GM23248 (cell line): ENCODE measurements around the gene PEX3. TPM values are rescaled to one million over a fixed set of nuclear protein-coding genes. Genes with fewer than 3 reads are reported as not detected.
"Not testable (repeated sequence)": the region's sequence is repeated elsewhere in the genome, so short reads cannot be mapped to it uniquely, and the experiment has no call there.

Experiments used
- DNase-seq: peaks from one replicate; pipeline ENCODE4 v3.0.0-alpha.2; 2015
- H2AFZ ChIP-seq: fragments of 200-600 bp; sonication (generic); 2 replicates; pipeline ENCODE4 v1.6.1; 2016; ENCODE audit warnings: antibody characterized with exemption
- H3F3A ChIP-seq: fragments of 200-600 bp; sonication (generic); 2 replicates; pipeline ENCODE4 v1.6.1; 2016; ENCODE audit warnings: mild to moderate bottlenecking, antibody characterized with exemption, mixed run types; ENCODE audit not compliant: insufficient read depth
- H3K27ac ChIP-seq: fragments of 200-600 bp; sonication (generic); 2 replicates; pipeline ENCODE4 v1.5.1; 2016; ENCODE audit warnings: mild to moderate bottlenecking
- H3K27me3 ChIP-seq: fragments of 200-600 bp; sonication (generic); replicated peaks from 2 replicates; pipeline ENCODE4 v1.6.1; 2016; ENCODE audit warnings: mild to moderate bottlenecking; ENCODE audit not compliant: insufficient read depth
- H3K36me3 ChIP-seq: fragments of 200-600 bp; sonication (generic); 2 replicates; pipeline ENCODE4 v1.6.1; 2016; ENCODE audit warnings: low read depth, mild to moderate bottlenecking
- H3K4me1 ChIP-seq: fragments of 200-600 bp; sonication (generic); 2 replicates; pipeline ENCODE4 v1.6.1; 2016; ENCODE audit warnings: mild to moderate bottlenecking; ENCODE audit not compliant: insufficient read depth
- H3K4me2 ChIP-seq: fragments of 200-600 bp; sonication (generic); one replicate; pipeline ENCODE4 v1.6.1; 2016; ENCODE audit warnings: mild to moderate bottlenecking; ENCODE audit not compliant: unreplicated experiment
- H3K4me3 ChIP-seq: fragments of 200-600 bp; sonication (generic); 2 replicates; pipeline ENCODE4 v1.5.1; 2016; ENCODE audit warnings: mild to moderate bottlenecking
- H3K79me2 ChIP-seq: fragments of 200-600 bp; sonication (generic); 2 replicates; pipeline ENCODE4 v1.6.1; 2016; ENCODE audit warnings: mild to moderate bottlenecking; ENCODE audit not compliant: insufficient read depth
- H3K9ac ChIP-seq: fragments of 200-600 bp; sonication (generic); 2 replicates; pipeline ENCODE4 v1.6.1; 2016; ENCODE audit warnings: mild to moderate bottlenecking
- H3K9me2 ChIP-seq: fragments of 200-600 bp; sonication (generic); 2 replicates; pipeline ENCODE4 v1.6.1; 2016; ENCODE audit warnings: mixed run types, mild to moderate bottlenecking, moderate library complexity; ENCODE audit not compliant: insufficient read depth
- H3K9me3 ChIP-seq: fragments of 200-600 bp; sonication (generic); one replicate; pipeline ENCODE4 v1.6.1; 2017; ENCODE audit warnings: low read depth
- H4K20me1 ChIP-seq: fragments of 200-600 bp; sonication (generic); 2 replicates; pipeline ENCODE4 v1.6.0; 2016; ENCODE audit not compliant: insufficient read depth
- EZH2 ChIP-seq: fragments of 200-600 bp; sonication (generic); IDR thresholded peaks from 2 replicates; pipeline ENCODE4 v1.6.1; 2018; ENCODE audit warnings: antibody characterized with exemption, mild to moderate bottlenecking; ENCODE audit not compliant: insufficient read depth, poor library complexity, severe bottlenecking
- EZH2phosphoT487 ChIP-seq: fragments of 200-600 bp; sonication (generic); IDR thresholded peaks from 2 replicates; pipeline ENCODE4 v1.6.1; 2018; ENCODE audit warnings: antibody characterized with exemption, moderate library complexity, mild to moderate bottlenecking, low read depth; ENCODE audit not compliant: insufficient read depth
- WGBS, 2 experiments: methylation state at CpG; one replicate each; pipeline ENCODE4 v1.1.6; 2015 to 2017; ENCODE audit warnings: low lambda C conversion rate in 2 of 2, low coverage in 1 of 2; ENCODE audit errors: missing lambda C conversion rate in 2 of 2; 5-methylcytosine and 5-hydroxymethylcytosine counted together
- in situ Hi-C: fragments of 300-500 bp; cut with MboI; formaldehyde crosslinking; loops from 2 replicates; pipeline ENCODE4 v1.15.0; 2020
- polyA plus RNA-seq: library from polyadenylated mRNA; unstranded; fragments of >200 nt; fragmentation: Nextera tagmentation; extraction: Ambion mirVana; gene quantifications from 2 replicates; pipeline ENCODE4 v1.2.1, GENCODE V29; 2016
- total RNA-seq: library from RNA; depleted of rRNA; stranded (reverse); fragments of >200 nt; shearing (Covaris generic); gene quantifications from 2 replicates; pipeline ENCODE4 v1.2.3, GENCODE V29; 2014

The PEX3 gene
- total and polyA plus RNA-seq, 2 experiments from 2014 or later, result 20.1 to 35.0 TPM

- Histone ChIP-seq H2AFZ (no peak overlapping the region), H3K4me2 (no peak overlapping the region), H3K27me3 (no peaks in the 10 kb centered on the region), H3K9ac (no peak overlapping the region), H3K36me3 (peaks cover 19% of the 10 kb centered on the region), H3K9me2 (no peaks in the 10 kb centered on the region), H3K79me2 (no peaks in the 10 kb centered on the region), H4K20me1 (no peaks in the 10 kb centered on the region), H3F3A (no peaks in the 10 kb centered on the region), H3K9me3 (no peaks in the 10 kb centered on the region), H3K4me3 (no peak overlapping the region), H3K27ac (no peak overlapping the region), H3K4me1 (no peaks in the 10 kb centered on the region)
- TF ChIP-seq EZH2 (no peak), EZH2phosphoT487 (no peak)
- in situ Hi-C loops, result no loop called here
- WGBS, 2 experiments, result 96 to 99% methylated on average over 2 of the region's 2 CpGs
- no peak for DNase-seq
Measured at GRCh38 chr6:143465546-143465945, 14.9 kb downstream of the PEX3 start.

- in situ Hi-C loops, result no loop called here
- Histone ChIP-seq H3K4me2 (no peak overlapping the region), H4K20me1 (no peaks in the 10 kb centered on the region), H3K9ac (no peak overlapping the region), H3K27ac (no peak overlapping the region), H3K79me2 (no peaks in the 10 kb centered on the region), H3K9me2 (no peaks in the 10 kb centered on the region), H3K4me3 (no peak overlapping the region), H3K4me1 (no peaks in the 10 kb centered on the region), H2AFZ (no peak overlapping the region), H3K36me3 (peaks cover 21% of the 10 kb centered on the region), H3F3A (no peaks in the 10 kb centered on the region), H3K9me3 (no peaks in the 10 kb centered on the region), H3K27me3 (no peaks in the 10 kb centered on the region)
- DNase-seq, result no peak
- TF ChIP-seq EZH2 (no peak), EZH2phosphoT487 (no peak)
Measured at GRCh38 chr6:143468026-143468425, 17.4 kb downstream of the PEX3 start.

- DNase-seq, H3K27me3 ChIP-seq: not testable (repeated sequence)
- WGBS, 2 experiments, result 95 to 97% methylated on average over 2 of the region's 2 CpGs
Measured at GRCh38 chr6:143468823-143469222, 18.2 kb downstream of the PEX3 start.

GRCh38 chr6:143471822-143472221, 21.2 kb downstream of the PEX3 start:
- H3K36me3 ChIP-seq, result peaks cover 22% of the 10 kb centered on the region; the same call in 1 of the 2 replicates

More at GRCh38 chr6:143468823-143469222, 18.2 kb downstream of the PEX3 start:
- H3K27ac ChIP-seq, H3K4me3 ChIP-seq, H2AFZ ChIP-seq, H4K20me1 ChIP-seq, in situ Hi-C loops, H3K9me3 ChIP-seq, H3K4me2 ChIP-seq, H3F3A ChIP-seq, H3K9me2 ChIP-seq, H3K79me2 ChIP-seq, H3K4me1 ChIP-seq, H3K9ac ChIP-seq: not testable (repeated sequence)
- H3K36me3 ChIP-seq, result peaks cover 18% of the 10 kb centered on the region

GRCh38 chr6:143476545-143476944, 25.9 kb downstream of the PEX3 start:
- H4K20me1 ChIP-seq, result no peaks in the 10 kb centered on the region
- no peaks in the 10 kb centered on the region for H3K79me2 ChIP-seq
- H3K27me3 ChIP-seq, result no peaks in the 10 kb centered on the region
- no peak overlapping the region for H2AFZ ChIP-seq
- no peaks in the 10 kb centered on the region for H3K9me3 ChIP-seq
- H3K4me2 ChIP-seq, result no peak overlapping the region
- H3K36me3 ChIP-seq, result peaks cover 49% of the 10 kb centered on the region
- 89 to 100% methylated on average over 1 of the region's 1 CpG for WGBS, 2 experiments
- TF ChIP-seq EZH2 (no peak), EZH2phosphoT487 (no peak)
- H3K4me1 ChIP-seq, result no peaks in the 10 kb centered on the region
- no peak overlapping the region for H3K4me3 ChIP-seq
- H3F3A ChIP-seq, result no peaks in the 10 kb centered on the region
- no peak for DNase-seq
- H3K27ac ChIP-seq, result no peak overlapping the region
- H3K9me2 ChIP-seq, result no peaks in the 10 kb centered on the region
- H3K9ac ChIP-seq, result no peak overlapping the region
- in situ Hi-C loops, result no loop called here

More at GRCh38 chr6:143471822-143472221, 21.2 kb downstream of the PEX3 start:
- Histone ChIP-seq H3F3A (no peaks in the 10 kb centered on the region), H3K4me3 (no peak overlapping the region), H3K4me2 (no peak overlapping the region), H3K9me2 (no peaks in the 10 kb centered on the region), H3K79me2 (no peaks in the 10 kb centered on the region), H4K20me1 (no peaks in the 10 kb centered on the region), H3K9ac (no peak overlapping the region), H2AFZ (no peak overlapping the region), H3K9me3 (no peaks in the 10 kb centered on the region), H3K4me1 (no peaks in the 10 kb centered on the region), H3K27ac (no peak overlapping the region), H3K27me3 (no peaks in the 10 kb centered on the region)
- 100% methylated on average over 1 of the region's 1 CpG for WGBS, 2 experiments
- in situ Hi-C loops, result no loop called here
- no peak for DNase-seq
- no peak for TF ChIP-seq EZH2phosphoT487
- no peak for TF ChIP-seq EZH2
